ENCODE measurements around the gene DPP3. TPM values are rescaled to one million over a fixed set of nuclear protein-coding genes. Genes with fewer than 3 reads are reported as not detected.
A peak's percentile ranks its signal among the peaks of the same experiment; 100 is the strongest.
"Not testable (repeated sequence)": the region's sequence is repeated elsewhere in the genome, so short reads cannot be mapped to it uniquely, and the experiment has no call there.

The DPP3 gene
- total and polyA plus RNA-seq, 2 of the 4 experiments (the other 2 are of a cell fraction) = 51.8 to 66.3 TPM

DNA sequence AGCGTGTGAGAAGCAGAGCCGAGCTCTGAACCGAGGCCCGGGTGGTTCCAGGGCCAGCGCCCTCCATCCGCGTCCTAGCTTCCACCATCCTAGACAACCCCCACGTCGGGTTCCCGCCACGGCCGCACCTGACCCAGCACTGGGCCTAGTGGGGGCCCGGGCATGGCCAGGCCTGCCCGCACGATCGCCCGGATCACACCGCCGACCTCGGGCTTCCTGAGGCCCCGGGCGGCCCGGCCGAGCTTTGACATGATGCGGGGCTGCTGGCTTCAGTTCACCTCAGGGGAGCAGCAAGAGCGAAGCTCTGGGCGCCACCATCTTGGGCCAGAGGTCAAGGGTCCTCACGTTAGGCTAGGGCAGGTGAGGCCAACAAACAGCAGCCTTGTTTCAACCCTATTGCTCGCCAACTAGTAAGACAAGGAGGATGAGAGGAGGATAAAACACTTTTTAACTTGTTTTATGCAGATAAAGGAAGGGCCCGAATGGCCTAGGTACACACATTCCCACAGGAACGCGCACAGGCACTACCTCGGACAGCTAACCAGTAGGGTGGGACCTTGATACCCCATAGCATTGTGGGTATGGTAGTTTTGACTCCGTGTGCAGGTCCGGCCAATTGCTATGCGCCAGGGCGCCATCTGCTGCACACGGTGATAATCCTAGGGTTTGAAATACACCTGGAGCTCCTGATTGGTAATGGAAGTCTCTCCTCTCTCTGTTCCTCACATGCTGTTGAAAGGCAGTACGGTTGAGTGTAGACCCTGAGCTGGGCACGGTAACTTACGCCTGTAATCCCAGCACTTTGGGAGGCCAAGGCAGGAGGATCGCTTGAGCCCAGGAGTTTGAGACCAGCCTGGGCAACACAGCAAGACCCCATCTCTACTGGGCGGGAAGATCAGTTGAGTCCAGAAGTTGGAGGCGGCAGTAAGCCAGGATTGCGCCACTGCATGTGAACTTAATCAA lies 41.4 kb upstream of the DPP3 start, which contains the start of gene MRPL11 (continued):
- TF ChIP-seq, protein P1, sequence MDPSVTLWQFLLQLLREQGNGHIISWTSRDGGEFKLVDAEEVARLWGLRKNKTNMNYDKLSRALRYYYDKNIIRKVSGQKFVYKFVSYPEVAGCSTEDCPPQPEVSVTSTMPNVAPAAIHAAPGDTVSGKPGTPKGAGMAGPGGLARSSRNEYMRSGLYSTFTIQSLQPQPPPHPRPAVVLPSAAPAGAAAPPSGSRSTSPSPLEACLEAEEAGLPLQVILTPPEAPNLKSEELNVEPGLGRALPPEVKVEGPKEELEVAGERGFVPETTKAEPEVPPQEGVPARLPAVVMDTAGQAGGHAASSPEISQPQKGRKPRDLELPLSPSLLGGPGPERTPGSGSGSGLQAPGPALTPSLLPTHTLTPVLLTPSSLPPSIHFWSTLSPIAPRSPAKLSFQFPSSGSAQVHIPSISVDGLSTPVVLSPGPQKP (IDR thresholded peaks at IDR 0.05; ENCODE audit: borderline replicate concordance, low read depth, low read length) = no peak
- TF ChIP-seq POLR2A (IDR thresholded peaks at IDR 0.05; ENCODE audit: low read depth, low read length) = no peak
- peak; percentile 37 for TF ChIP-seq SMC3 (IDR thresholded peaks at IDR 0.05; ENCODE audit: low read depth, low read length)

DNA sequence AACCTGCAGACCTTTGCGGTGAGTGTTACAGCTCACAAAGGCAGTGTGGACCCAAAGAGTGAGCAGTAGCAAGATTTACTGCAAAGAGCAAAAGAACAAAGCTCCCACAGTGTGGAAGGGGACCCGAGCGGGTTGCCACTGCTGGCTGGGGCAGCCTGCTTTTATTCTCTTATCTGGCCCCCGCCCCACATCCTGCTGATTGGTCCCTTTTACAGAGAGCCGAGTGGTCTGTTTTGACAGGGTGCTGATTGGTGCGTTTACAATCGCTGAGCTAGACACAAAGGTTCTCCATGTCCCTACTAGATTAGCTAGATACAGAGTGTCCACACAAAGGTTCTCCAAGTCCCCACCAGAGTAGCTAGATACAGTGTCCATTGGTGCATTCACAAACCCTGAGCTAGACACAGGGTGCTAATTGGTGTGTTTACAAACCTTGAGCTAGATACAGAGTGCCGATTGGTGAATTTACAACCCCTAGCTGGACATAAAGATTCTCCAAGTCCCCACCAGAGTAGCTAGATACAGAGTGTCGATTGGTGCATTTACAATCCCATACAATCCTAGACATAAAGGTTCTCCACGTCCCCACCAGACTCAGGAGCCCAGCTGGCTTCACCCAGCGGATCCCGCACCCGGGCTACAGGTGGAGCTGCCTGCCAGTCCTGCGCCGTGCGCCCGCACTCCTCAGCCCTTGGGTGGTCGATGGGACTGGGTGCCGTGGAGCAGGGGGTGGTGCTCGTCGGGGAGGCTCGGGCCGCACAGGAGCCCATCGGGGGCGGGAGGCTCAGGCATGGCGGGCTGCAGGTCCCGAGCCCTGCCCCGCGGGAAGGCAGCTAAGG lies 39.9 kb upstream of the DPP3 start:
- H3K27ac ChIP-seq (ENCODE audit: insufficient read depth, low read length); H3K4me2 ChIP-seq (ENCODE audit: low read depth, low read length); H2BK15ac ChIP-seq (ENCODE audit: low read depth, low read length); ATAC-seq (ENCODE audit: low read depth); H2BK120ac ChIP-seq (ENCODE audit: low read depth, low read length); H3K4ac ChIP-seq (ENCODE audit: low read depth, low read length); H2AK5ac ChIP-seq (ENCODE audit: low read depth, low read length); POLR2A ChIA-PET (ENCODE audit: unreplicated experiment); H4K20me1 ChIP-seq (ENCODE audit: insufficient read depth, low read length); DNase-seq; H4K91ac ChIP-seq (ENCODE audit: insufficient read depth, low read depth, low read length); H3K18ac ChIP-seq (ENCODE audit: low read depth, low read length); H2AK9ac ChIP-seq (replicated peaks; ENCODE audit: low read depth, low read length, poor library complexity); H3K27me3 ChIP-seq (ENCODE audit: control insufficient read depth, insufficient read depth, low read length); dilution Hi-C loops (cut with HindIII; ENCODE audit: low sequenced_read_pairs, unreplicated experiment); intact Hi-C loops (cut with micrococcal nuclease); H3K14ac ChIP-seq (replicated peaks; ENCODE audit: low read depth, low read length); H4K8ac ChIP-seq (ENCODE audit: low read depth in 2 of 2, low read length in 2 of 2); H2BK5ac ChIP-seq (ENCODE audit: low read depth, low read length, poor library complexity, severe bottlenecking); H3K56ac ChIP-seq (ENCODE audit: extremely low read depth, insufficient read depth, low read length); H3K36me3 ChIP-seq (ENCODE audit: control insufficient read depth, insufficient read depth, low read length); H3K9me1 ChIP-seq (ENCODE audit: insufficient read depth, low read length); H3K9ac ChIP-seq (ENCODE audit: low read depth, low read length); in situ Hi-C loops (cut with MboI; ENCODE audit: low sequenced_read_pairs); H2BK20ac ChIP-seq (ENCODE audit: low read depth, low read length); H3K9me3 ChIP-seq (ENCODE audit: control insufficient read depth, insufficient read depth, low read length); H2AFZ ChIP-seq (replicated peaks; ENCODE audit: low read length, poor library complexity); H4K5ac ChIP-seq (ENCODE audit: low read depth, low read length); BruUV-seq (replicated peaks); H3K4me3 ChIP-seq (ENCODE audit: insufficient read depth, low read depth, low read length); H3K23ac ChIP-seq (ENCODE audit: low read depth, low read length): not testable (repeated sequence)
- CTCF ChIA-PET = interaction anchor here (1.8 kb wide), 1 partner anchor 32 kb away, joined by 8 read pairs; no protein-coding TSS in a partner anchor
- WGBS, 2 experiments (ENCODE audit: extremely low coverage in 2 of 2, insufficient read length in 1 of 2) = 80% methylated on average over 1 of the region's 29 CpGs; no CpG with 5 or more reads in 1 of the 2 experiments
- Histone ChIP-seq H3K79me1 (ENCODE audit: low read depth in 1 of 2, low read length in 2 of 2) (peaks cover 7 to 18% of the 10 kb centered on the region in 2 experiments), H3K4me1 (ENCODE audit: control insufficient read depth, insufficient read depth, low read length) (peaks cover 11% of the 10 kb centered on the region)

Measured in IMR-90 (cell line).